H1 (cell line): ENCODE data around the gene EMID1. TPM values are rescaled to one million over a fixed set of nuclear protein-coding genes. Genes with fewer than 3 reads are reported as not detected.

Source experiments
- CTCF ChIA-PET: fragments of 300-600 bp; sonication (Branson Sonifier 250); formaldehyde crosslinking; loops from one replicate; lab custom pipeline; 2021; ENCODE audit not compliant: partially characterized antibody; lab: Charles Lee
- POLR2A ChIA-PET: fragments of 300-600 bp; sonication (Branson Sonifier 250); formaldehyde crosslinking; loops from one replicate; lab custom pipeline; 2021; ENCODE audit warnings: inconsistent platforms; ENCODE audit not compliant: partially characterized antibody; lab: Charles Lee
- DNase-seq, 2 experiments: peaks; one replicate each; pipeline versions ENCODE4 v3.0.0 to v3.0.0-alpha.2; 2010 to 2022; ENCODE audit warnings: low spot score in 2 of 2, low read depth in 1 of 2, mixed read lengths in 1 of 2
- FAIRE-seq: peaks from 2 replicates; lab custom pipeline; 2011; peaks lifted over from hg19 to GRCh38; lab: Jason Lieb, UNC
- H2AFZ ChIP-seq: 2 replicates; pipeline ENCODE4 v1.8.1; 2012; ENCODE audit warnings: low read length, inconsistent platforms
- H2AK5ac ChIP-seq: 2 replicates; pipeline ENCODE4 v1.6.1; 2013; ENCODE audit warnings: low read depth, low read length
- H2BK120ac ChIP-seq: replicated peaks from 2 replicates; pipeline ENCODE3; 2013; ENCODE audit warnings: low read depth, low read length, inconsistent platforms
- H2BK12ac ChIP-seq: 2 replicates; pipeline ENCODE4 v1.6.1; 2013; ENCODE audit warnings: low read depth, low read length
- H2BK15ac ChIP-seq: 2 replicates; pipeline ENCODE4 v1.6.1; 2013; ENCODE audit warnings: low read length
- H2BK20ac ChIP-seq: 2 replicates; pipeline ENCODE4 v1.6.1; 2013; ENCODE audit warnings: low read length
- H2BK5ac ChIP-seq: 2 replicates; pipeline ENCODE4 v1.6.1; 2013; ENCODE audit warnings: low read depth, low read length
- H3K14ac ChIP-seq: 2 replicates; pipeline ENCODE4 v1.6.1; 2013; ENCODE audit warnings: inconsistent platforms; ENCODE audit not compliant: insufficient read length
- H3K18ac ChIP-seq: 2 replicates; pipeline ENCODE4 v1.6.1; 2013; ENCODE audit warnings: low read length; ENCODE audit errors: extremely low read depth
- H3K23ac ChIP-seq: 2 replicates; pipeline ENCODE4 v1.6.1; 2013; ENCODE audit warnings: inconsistent platforms; ENCODE audit not compliant: insufficient read length
- H3K23me2 ChIP-seq: 2 replicates; pipeline ENCODE4 v1.6.1; 2013; ENCODE audit warnings: low read depth, low read length
- H3K27ac ChIP-seq: 2 replicates; pipeline ENCODE4 v1.6.1; 2011; ENCODE audit warnings: low read depth, low read length, inconsistent platforms
- H3K27me3 ChIP-seq, 4 experiments: replicated peaks in 1 of 4; 1 replicate in 1 of 4; 2 replicates in 3 of 4; pipeline versions ENCODE4 v1.6.1 to v1.8.1; 2011 to 2013; ENCODE audit warnings: low read length in 3 of 4, mild to moderate bottlenecking in 3 of 4, inconsistent platforms in 2 of 4, mixed read lengths in 2 of 4, moderate library complexity in 1 of 4; ENCODE audit not compliant: control insufficient read depth in 3 of 4, insufficient read depth in 3 of 4; ENCODE audit errors: extremely low read depth in 1 of 4
- H3K36me3 ChIP-seq, 4 experiments: 2 replicates each; pipeline versions ENCODE4 v1.6.1 to v1.8.1; 2011 to 2013; ENCODE audit warnings: mild to moderate bottlenecking in 4 of 4, low read length in 3 of 4, moderate library complexity in 2 of 4, control low read depth in 1 of 4, inconsistent platforms in 1 of 4; ENCODE audit not compliant: insufficient read depth in 4 of 4, control insufficient read depth in 2 of 4
- H3K4ac ChIP-seq: replicated peaks from 2 replicates; pipeline ENCODE3; 2013; ENCODE audit warnings: low read length, low read depth, mixed read lengths, inconsistent platforms; ENCODE audit not compliant: insufficient read length
- H3K4me1 ChIP-seq, 4 experiments: replicated peaks in 1 of 4; 1 replicate in 1 of 4; 2 replicates in 3 of 4; pipeline versions ENCODE4 v1.6.1 to v1.8.1; 2011 to 2013; ENCODE audit warnings: low read length in 3 of 4, inconsistent platforms in 2 of 4, mixed read lengths in 1 of 4; ENCODE audit not compliant: insufficient read depth in 4 of 4, control insufficient read depth in 3 of 4
- H3K4me2 ChIP-seq, 2 experiments: 2 replicates each; pipeline versions ENCODE4 v1.6.1 to v1.8.1; 2011 to 2013; ENCODE audit warnings: low read depth in 2 of 2, low read length in 2 of 2, control low read depth in 1 of 2, inconsistent platforms in 1 of 2, mild to moderate bottlenecking in 1 of 2; ENCODE audit not compliant: insufficient read depth in 1 of 2
- H3K4me3 ChIP-seq, 4 experiments: fragments of 200-600, 300-600 bp in 1 of 4; sonication (generic), shearing (Covaris generic), sonication (Bioruptor Twin) in 1 of 4; 2 replicates each; pipeline versions ENCODE4 v1.5.1 to v1.8.1; 2011 to 2016; ENCODE audit warnings: low read length in 4 of 4, low read depth in 3 of 4, control low read depth in 2 of 4, inconsistent platforms in 2 of 4, mild to moderate bottlenecking in 2 of 4, mixed read lengths in 1 of 4, moderate library complexity in 1 of 4; ENCODE audit not compliant: insufficient read depth in 2 of 4; ENCODE audit errors: extremely low read depth in 1 of 4
- H3K56ac ChIP-seq: replicated peaks from 2 replicates; pipeline ENCODE3; 2013; ENCODE audit warnings: low read depth, mild to moderate bottlenecking, mixed read lengths, low read length, inconsistent platforms; ENCODE audit not compliant: insufficient read length
- H3K79me1 ChIP-seq: 2 replicates; pipeline ENCODE4 v1.6.1; 2013; ENCODE audit warnings: low read depth, low read length, control low read depth
- H3K79me2 ChIP-seq, 2 experiments: 2 replicates each; pipeline versions ENCODE4 v1.6.1 to v1.8.1; 2012 to 2013; ENCODE audit warnings: low read length in 2 of 2, mild to moderate bottlenecking in 2 of 2, inconsistent platforms in 1 of 2; ENCODE audit not compliant: insufficient read depth in 2 of 2, control insufficient read depth in 1 of 2
- H3K9ac ChIP-seq, 4 experiments: replicated peaks in 1 of 4; 1 replicate in 1 of 4; 2 replicates in 3 of 4; pipeline versions ENCODE4 v1.6.1 to v1.8.1; 2011 to 2013; ENCODE audit warnings: low read depth in 3 of 4, low read length in 3 of 4, control low read depth in 2 of 4, mild to moderate bottlenecking in 2 of 4, moderate library complexity in 2 of 4, inconsistent platforms in 1 of 4; ENCODE audit errors: extremely low read depth in 1 of 4
- H3K9me3 ChIP-seq, 2 experiments: 2 replicates each; pipeline versions ENCODE4 v1.6.1 to v1.8.1; 2012 to 2013; ENCODE audit warnings: mild to moderate bottlenecking in 2 of 2, moderate library complexity in 2 of 2, control low read depth in 1 of 2, inconsistent platforms in 1 of 2, low read depth in 1 of 2, low read length in 1 of 2, mixed read lengths in 1 of 2; ENCODE audit not compliant: insufficient read depth in 2 of 2
- H4K20me1 ChIP-seq, 2 experiments: replicated peaks in 1 of 2; 2 replicates each; pipeline versions ENCODE3 to v1.8.1; 2011 to 2013; ENCODE audit warnings: inconsistent platforms in 2 of 2, low read length in 2 of 2, mild to moderate bottlenecking in 1 of 2; ENCODE audit not compliant: insufficient read depth in 2 of 2, control insufficient read depth in 1 of 2
- H4K5ac ChIP-seq: 2 replicates; pipeline ENCODE4 v1.6.1; 2013; ENCODE audit warnings: low read length, low read depth, mixed read lengths, inconsistent platforms; ENCODE audit not compliant: insufficient read length
- H4K8ac ChIP-seq: 2 replicates; pipeline ENCODE4 v1.8.0; 2013; ENCODE audit warnings: mild to moderate bottlenecking, moderate library complexity, low read length, inconsistent platforms; ENCODE audit not compliant: insufficient read depth; ENCODE audit errors: extremely low read depth
- H4K91ac ChIP-seq: replicated peaks from 2 replicates; pipeline ENCODE3; 2013; ENCODE audit warnings: low read length, mixed read lengths, inconsistent platforms; ENCODE audit not compliant: insufficient read length
- JUND ChIP-seq: IDR thresholded peaks from 2 replicates; pipeline ENCODE4 v1.6.1; 2011; ENCODE audit warnings: mild to moderate bottlenecking, improper control_type of control experiment, low read length
- SP4 ChIP-seq: IDR thresholded peaks from 2 replicates; pipeline ENCODE4 v1.6.1; 2012; ENCODE audit warnings: low read length, inconsistent platforms
- WGBS, 2 experiments: shearing (Covaris generic) in 1 of 2; methylation state at CpG; one replicate each; pipeline versions ENCODE4 v1.1.6 to v1.1.7; 2013 to 2015; ENCODE audit warnings: low lambda C conversion rate in 2 of 2, mixed read lengths in 2 of 2, inconsistent platforms in 1 of 2, low coverage in 1 of 2, missing lambda C conversion rate in 1 of 2; ENCODE audit not compliant: insufficient replicate concordance in 2 of 2, insufficient coverage in 1 of 2, insufficient read length in 1 of 2; ENCODE audit errors: extremely low coverage in 1 of 2, missing lambda C conversion rate in 1 of 2; 5-methylcytosine and 5-hydroxymethylcytosine counted together
- polyA plus RNA-seq, 7 experiments: library from polyadenylated mRNA; depleted of rRNA in 3 of 7; stranded (reverse) in 5 of 7; unstranded in 2 of 7; fragments of >200 nt in 5 of 7; fragments of 200-250 nt in 2 of 7; gene quantifications; 1 replicate in 5 of 7; 2 replicates in 1 of 7; 4 replicates in 1 of 7; pipeline versions ENCODE4 v1.2.1 to v1.2.3, GENCODE V29; 2011 to 2013; ENCODE audit warnings: missing spikeins in 2 of 7, mixed read lengths in 2 of 7
- total RNA-seq: library from RNA; stranded (reverse); fragmentation: NEBNext Ultra II Directional; extraction: Animal tissue kit (Norgen Biotek cat#: 25700); gene quantifications from 2 replicates; pipeline ENCODE4 v1.2.1, GENCODE V29; 2021
- TF ChIP-seq, protein P1 (sequence below): IDR thresholded peaks from 2 replicates; pipeline ENCODE4 v1.6.1; 2012; ENCODE audit warnings: inconsistent platforms

EMID1 gene
- total and polyA plus RNA-seq, 2 of the 8 experiments (the other 6 are each of a cell fraction or from before 2014, with no cell fraction given): 3.9 to 7.4 TPM

DNA sequence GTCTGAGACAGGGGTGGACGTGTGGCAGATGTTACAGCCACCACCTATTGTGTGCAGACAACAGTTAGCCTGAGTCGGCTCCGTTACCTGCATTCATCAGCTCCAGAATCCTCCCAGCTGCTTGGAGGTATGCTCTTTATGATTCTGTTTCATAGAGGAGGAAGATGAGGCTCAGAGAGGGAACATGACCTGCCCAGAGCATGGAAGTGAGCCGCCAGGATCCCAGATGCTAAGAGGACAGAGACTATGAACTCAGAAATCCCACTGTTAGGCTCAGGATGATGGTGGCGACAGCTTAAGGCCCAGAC, 1.5 kb downstream of the EMID1 start:
- Histone ChIP-seq H3K18ac (no peak overlapping the region), H3K79me1 (peaks cover 5% of the 10 kb centered on the region), H2BK5ac (no peak overlapping the region; the same call in 1 of the 2 replicates), H3K4me3 (no peak overlapping the region), H2AFZ (no peak overlapping the region), H3K9ac (no peak overlapping the region), H2AK5ac (0 out of 2 replicates have a peak overlapping the region, but pooled peaks have one; percentile 7), H3K4ac (no peak overlapping the region), H3K14ac (no peak overlapping the region), H4K20me1 (peaks cover 0 to 3% of the 10 kb centered on the region in 2 experiments), H3K27me3 (peaks cover 0 to 12% (median 3%) of the 10 kb centered on the region in 4 experiments; a peak in 5 of 7 replicates), H2BK12ac (no peak overlapping the region; the same call in 1 of the 2 replicates), H3K9me3 (no peaks in the 10 kb centered on the region), H3K79me2 (no peaks in the 10 kb centered on the region), H3K56ac (no peak overlapping the region), H4K8ac (no peak overlapping the region), H2BK120ac (no peak overlapping the region), H3K27ac (no peak overlapping the region), H3K23me2 (peaks cover 4% of the 10 kb centered on the region; the same call in 1 of the 2 replicates), H4K91ac (no peak overlapping the region), H2BK20ac (no peak overlapping the region), H3K4me2 (peak overlapping the region; percentile 63 to 89; a peak in 1 of 4 replicates), H3K4me1 (peaks cover 3 to 24% (median 7%) of the 10 kb centered on the region in 4 experiments), H3K23ac (no peak overlapping the region), H3K36me3 (no peaks in the 10 kb centered on the region), H4K5ac (no peak overlapping the region), H2BK15ac (no peak overlapping the region)
- 83% methylated on average over 5 of the region's 5 CpGs; no CpG with 5 or more reads in 1 of the 2 experiments for WGBS, 2 experiments
- DNase-seq (no peak), FAIRE-seq (no peak)
- no peak for TF ChIP-seq JUND
- no peak for TF ChIP-seq SP4
- TF ChIP-seq, protein P1, sequence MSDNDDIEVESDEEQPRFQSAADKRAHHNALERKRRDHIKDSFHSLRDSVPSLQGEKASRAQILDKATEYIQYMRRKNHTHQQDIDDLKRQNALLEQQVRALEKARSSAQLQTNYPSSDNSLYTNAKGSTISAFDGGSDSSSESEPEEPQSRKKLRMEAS: no peak
- CTCF ChIA-PET: interaction anchor here (1.1 to 6.7 kb wide), 4 partner anchors 12 to 340 kb away, joined by 3 to 84 read pairs (median 29); no protein-coding TSS in a partner anchor
- POLR2A ChIA-PET: interaction anchor here (0.8 to 3.5 kb wide), 5 partner anchors 10 to 60 kb away, joined by 3 to 11 read pairs (median 3); partner anchors contain the start of genes EWSR1 and RHBDD3
